KMS-11 (cell line): ENCODE results near the gene MIEF1.

Source experiments
- H2AFZ ChIP-seq: fragments of 200-600 bp; sonication (generic); 2 replicates; pipeline ENCODE4 v1.6.1; 2016; ENCODE audit warnings: antibody characterized with exemption, mixed run types, low read depth
- H3K27ac ChIP-seq: fragments of 200-600 bp; sonication (generic); 2 replicates; pipeline ENCODE4 v1.6.1; 2016; ENCODE audit warnings: mild to moderate bottlenecking, mixed run types
- H3K27me3 ChIP-seq: fragments of 200-600 bp; sonication (generic); 2 replicates; pipeline ENCODE4 v1.6.1; 2017; ENCODE audit warnings: mild to moderate bottlenecking, low read depth, mixed run types, moderate library complexity; ENCODE audit not compliant: insufficient read depth
- H3K36me3 ChIP-seq: fragments of 200-600 bp; sonication (generic); 2 replicates; pipeline ENCODE4 v1.6.1; 2017; ENCODE audit warnings: mild to moderate bottlenecking, mixed run types; ENCODE audit not compliant: insufficient read depth
- H3K4me1 ChIP-seq: fragments of 200-600 bp; sonication (generic); 2 replicates; pipeline ENCODE4 v1.6.1; 2016; ENCODE audit warnings: mild to moderate bottlenecking, low read depth, mixed run types; ENCODE audit not compliant: poor library complexity, severe bottlenecking
- H3K4me2 ChIP-seq: fragments of 200-600 bp; sonication (generic); 2 replicates; pipeline ENCODE4 v1.7.0; 2016; ENCODE audit warnings: mild to moderate bottlenecking, mixed run types
- H3K4me3 ChIP-seq: fragments of 200-600 bp; sonication (generic); IDR thresholded peaks from 2 replicates; pipeline ENCODE4 v1.6.1; 2017; ENCODE audit warnings: low read depth, low read length, mixed read lengths; ENCODE audit not compliant: insufficient read depth
- H3K79me2 ChIP-seq: fragments of 200-600 bp; sonication (generic); 2 replicates; pipeline ENCODE4 v1.6.1; 2016; ENCODE audit warnings: low read depth, mixed run types; ENCODE audit not compliant: insufficient read depth
- H3K9ac ChIP-seq: fragments of 200-600 bp; sonication (generic); 2 replicates; pipeline ENCODE4 v1.6.1; 2016; ENCODE audit warnings: mild to moderate bottlenecking, mixed run types
- H4K20me1 ChIP-seq: fragments of 200-600 bp; sonication (generic); 2 replicates; pipeline ENCODE4 v1.6.1; 2016; ENCODE audit warnings: mild to moderate bottlenecking, mixed run types; ENCODE audit not compliant: insufficient read depth
- TF ChIP-seq, protein P1 (sequence below): fragments of 200-600 bp; sonication (generic); conservative IDR thresholded peaks from 2 replicates; pipeline ENCODE4 v1.6.1; 2017; ENCODE audit warnings: low read depth, mild to moderate bottlenecking, antibody characterized with exemption, low read length, moderate library complexity, mixed read lengths

Gene MIEF1

DNA sequence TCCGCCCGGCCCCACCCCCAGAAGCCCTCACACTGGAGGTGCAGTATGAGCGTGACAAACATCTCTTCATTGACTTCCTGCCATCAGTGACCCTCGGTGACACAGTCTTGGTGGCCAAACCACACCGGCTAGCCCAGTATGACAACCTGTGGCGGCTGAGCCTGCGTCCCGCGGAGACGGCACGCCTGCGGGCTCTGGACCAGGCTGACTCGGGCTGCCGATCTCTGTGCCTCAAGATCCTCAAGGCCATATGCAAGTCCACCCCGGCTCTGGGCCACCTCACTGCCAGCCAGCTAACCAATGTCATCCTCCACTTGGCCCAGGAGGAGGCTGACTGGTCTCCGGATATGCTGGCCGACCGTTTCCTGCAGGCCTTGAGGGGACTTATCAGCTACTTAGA is 11.7 kb downstream of the MIEF1 start:
- Histone ChIP-seq H2AFZ (no peak overlapping the region), H3K4me2 (no peak overlapping the region), H3K4me1 (peaks cover 45% of the 10 kb centered on the region), H3K4me3 (no peak overlapping the region), H4K20me1 (0 out of 2 replicates have a peak, but pooled peaks cover 5% of the 10 kb centered on the region), H3K79me2 (peaks cover 36% of the 10 kb centered on the region), H3K27me3 (no peaks in the 10 kb centered on the region), H3K36me3 (peaks cover 17% of the 10 kb centered on the region; the same call in 1 of the 2 replicates), H3K27ac (no peak overlapping the region), H3K9ac (no peak overlapping the region)
- TF ChIP-seq, protein P1, sequence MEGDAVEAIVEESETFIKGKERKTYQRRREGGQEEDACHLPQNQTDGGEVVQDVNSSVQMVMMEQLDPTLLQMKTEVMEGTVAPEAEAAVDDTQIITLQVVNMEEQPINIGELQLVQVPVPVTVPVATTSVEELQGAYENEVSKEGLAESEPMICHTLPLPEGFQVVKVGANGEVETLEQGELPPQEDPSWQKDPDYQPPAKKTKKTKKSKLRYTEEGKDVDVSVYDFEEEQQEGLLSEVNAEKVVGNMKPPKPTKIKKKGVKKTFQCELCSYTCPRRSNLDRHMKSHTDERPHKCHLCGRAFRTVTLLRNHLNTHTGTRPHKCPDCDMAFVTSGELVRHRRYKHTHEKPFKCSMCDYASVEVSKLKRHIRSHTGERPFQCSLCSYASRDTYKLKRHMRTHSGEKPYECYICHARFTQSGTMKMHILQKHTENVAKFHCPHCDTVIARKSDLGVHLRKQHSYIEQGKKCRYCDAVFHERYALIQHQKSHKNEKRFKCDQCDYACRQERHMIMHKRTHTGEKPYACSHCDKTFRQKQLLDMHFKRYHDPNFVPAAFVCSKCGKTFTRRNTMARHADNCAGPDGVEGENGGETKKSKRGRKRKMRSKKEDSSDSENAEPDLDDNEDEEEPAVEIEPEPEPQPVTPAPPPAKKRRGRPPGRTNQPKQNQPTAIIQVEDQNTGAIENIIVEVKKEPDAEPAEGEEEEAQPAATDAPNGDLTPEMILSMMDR, result no peak

DNA sequence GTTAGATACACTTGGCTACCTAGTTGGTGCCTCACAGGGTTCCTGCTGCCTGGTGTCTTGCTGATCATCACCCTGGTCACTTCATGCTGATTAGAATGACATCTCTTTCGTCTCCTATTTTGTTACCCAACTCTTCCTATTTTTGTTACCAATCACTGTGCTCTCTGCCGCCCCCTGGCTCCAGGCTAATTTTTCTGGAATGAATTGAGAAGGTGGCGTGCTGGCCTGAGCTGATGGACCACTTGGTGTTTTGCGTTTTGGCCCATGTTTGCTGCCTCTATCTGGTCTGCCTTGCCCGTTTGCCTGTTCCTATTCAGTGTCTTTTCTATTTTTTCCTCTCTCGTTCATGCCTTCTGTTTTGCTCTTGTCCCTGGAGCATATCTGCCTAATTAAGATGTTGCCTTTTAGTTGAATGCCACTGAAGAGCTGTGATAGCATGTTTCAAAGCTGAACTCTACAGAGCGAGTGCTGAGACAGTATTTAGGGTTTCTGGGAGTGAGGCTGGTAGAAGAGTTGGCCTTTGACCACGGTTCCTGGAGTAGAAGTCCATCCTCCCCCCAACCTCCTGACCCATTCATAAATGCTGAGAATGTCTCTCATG is 12.4 kb downstream of the MIEF1 start:
- H3K36me3 ChIP-seq, result peaks cover 17% of the 10 kb centered on the region; the same call in 1 of the 2 replicates
- no peak overlapping the region for H3K4me3 ChIP-seq
- H3K9ac ChIP-seq, result no peak overlapping the region
- H3K27me3 ChIP-seq, result no peaks in the 10 kb centered on the region
- H3K79me2 ChIP-seq, result peaks cover 29% of the 10 kb centered on the region
- H2AFZ ChIP-seq, result no peak overlapping the region
- H3K27ac ChIP-seq, result no peak overlapping the region
- TF ChIP-seq, protein P1, result peak; percentile 81
- H3K4me2 ChIP-seq, result peak overlapping the region; percentile 16; the same call in 1 of the 2 replicates
- H4K20me1 ChIP-seq, result 0 out of 2 replicates have a peak, but pooled peaks cover 5% of the 10 kb centered on the region
- H3K4me1 ChIP-seq, result peaks cover 48% of the 10 kb centered on the region

DNA sequence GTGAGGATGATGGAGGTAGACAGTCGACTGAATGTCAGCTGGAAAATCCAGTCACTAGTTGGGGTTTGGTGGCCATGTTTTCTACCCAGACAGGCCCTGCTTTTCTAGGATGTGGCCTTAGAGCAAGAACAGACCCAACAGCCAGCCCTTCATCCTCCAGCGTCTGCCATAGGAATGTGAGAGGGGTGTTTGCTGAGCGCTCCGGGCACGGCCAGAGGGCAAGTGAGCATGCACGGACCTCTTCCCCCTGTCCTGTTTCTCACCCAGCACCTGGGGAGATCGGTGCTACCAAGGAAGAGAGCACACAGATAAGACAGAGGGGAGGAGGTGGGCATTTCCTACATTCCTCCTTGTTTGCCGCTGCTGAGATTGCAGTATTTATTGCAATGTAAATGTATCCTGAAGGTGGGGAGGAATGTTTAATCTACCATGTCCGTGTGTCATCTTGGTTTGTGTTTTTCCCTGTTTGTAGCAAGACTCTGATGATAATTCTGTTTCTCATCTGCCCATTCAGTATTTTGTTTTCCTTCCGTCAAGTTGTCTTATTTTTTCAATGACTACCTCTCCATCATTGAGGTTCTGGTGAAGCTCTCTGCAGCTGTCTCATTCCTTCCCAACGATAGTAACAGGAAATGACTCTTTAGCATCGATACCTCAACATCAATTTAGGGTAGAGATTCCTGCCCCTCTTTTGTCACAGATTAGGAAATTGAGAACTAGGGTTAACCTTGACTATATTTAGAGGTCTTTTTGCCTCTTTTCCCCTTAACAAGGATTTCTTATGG is 13.4 kb downstream of the MIEF1 start:
- Histone ChIP-seq H3K9ac (no peak overlapping the region), H4K20me1 (0 out of 2 replicates have a peak, but pooled peaks cover 5% of the 10 kb centered on the region), H3K4me3 (no peak overlapping the region), H3K36me3 (peaks cover 17% of the 10 kb centered on the region; the same call in 1 of the 2 replicates), H3K27ac (no peak overlapping the region), H3K79me2 (peaks cover 24% of the 10 kb centered on the region), H3K4me1 (peaks cover 48% of the 10 kb centered on the region), H3K27me3 (no peaks in the 10 kb centered on the region), H3K4me2 (peak overlapping the region; percentile 36), H2AFZ (no peak overlapping the region)
- TF ChIP-seq, protein P1, result no peak

DNA sequence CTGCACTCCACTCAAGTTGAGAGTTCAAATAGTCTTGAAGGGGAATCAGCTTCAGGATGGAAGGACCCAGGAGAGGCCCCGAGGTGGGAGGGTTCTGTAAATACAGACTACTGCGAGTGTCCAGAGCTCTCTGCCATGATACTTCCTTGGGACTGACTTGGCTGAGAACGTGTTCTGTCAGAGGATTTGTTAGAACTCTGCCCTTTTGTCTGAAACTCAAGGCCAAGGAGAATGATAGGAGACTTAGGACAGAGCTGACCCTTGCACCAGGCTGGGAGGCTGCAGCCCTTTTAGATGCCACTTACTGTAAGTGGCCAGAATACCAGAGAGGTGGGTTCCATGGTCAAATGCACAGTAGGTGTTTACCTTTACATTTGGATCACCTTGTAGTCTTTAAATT is 15.4 kb downstream of the MIEF1 start:
- H2AFZ ChIP-seq, result no peak overlapping the region
- TF ChIP-seq, protein P1, result no peak
- H4K20me1 ChIP-seq, result peaks cover 20% of the 10 kb centered on the region; the same call in 1 of the 2 replicates
- peaks cover 53% of the 10 kb centered on the region for H3K4me1 ChIP-seq
- H3K9ac ChIP-seq, result no peak overlapping the region
- no peaks in the 10 kb centered on the region for H3K27me3 ChIP-seq
- H3K79me2 ChIP-seq, result peaks cover 37% of the 10 kb centered on the region
- no peak overlapping the region for H3K4me2 ChIP-seq
- no peak overlapping the region for H3K27ac ChIP-seq
- no peak overlapping the region for H3K4me3 ChIP-seq
- H3K36me3 ChIP-seq, result peaks cover 21% of the 10 kb centered on the region; the same call in 1 of the 2 replicates
